ENCODE results near the gene NTSR1. TPM values are rescaled to one million over a fixed set of nuclear protein-coding genes. Genes with fewer than 3 reads are reported as not detected.

The NTSR1 gene
- total and polyA plus RNA-seq, 2 experiments from 2014 or later: not detected

DNA sequence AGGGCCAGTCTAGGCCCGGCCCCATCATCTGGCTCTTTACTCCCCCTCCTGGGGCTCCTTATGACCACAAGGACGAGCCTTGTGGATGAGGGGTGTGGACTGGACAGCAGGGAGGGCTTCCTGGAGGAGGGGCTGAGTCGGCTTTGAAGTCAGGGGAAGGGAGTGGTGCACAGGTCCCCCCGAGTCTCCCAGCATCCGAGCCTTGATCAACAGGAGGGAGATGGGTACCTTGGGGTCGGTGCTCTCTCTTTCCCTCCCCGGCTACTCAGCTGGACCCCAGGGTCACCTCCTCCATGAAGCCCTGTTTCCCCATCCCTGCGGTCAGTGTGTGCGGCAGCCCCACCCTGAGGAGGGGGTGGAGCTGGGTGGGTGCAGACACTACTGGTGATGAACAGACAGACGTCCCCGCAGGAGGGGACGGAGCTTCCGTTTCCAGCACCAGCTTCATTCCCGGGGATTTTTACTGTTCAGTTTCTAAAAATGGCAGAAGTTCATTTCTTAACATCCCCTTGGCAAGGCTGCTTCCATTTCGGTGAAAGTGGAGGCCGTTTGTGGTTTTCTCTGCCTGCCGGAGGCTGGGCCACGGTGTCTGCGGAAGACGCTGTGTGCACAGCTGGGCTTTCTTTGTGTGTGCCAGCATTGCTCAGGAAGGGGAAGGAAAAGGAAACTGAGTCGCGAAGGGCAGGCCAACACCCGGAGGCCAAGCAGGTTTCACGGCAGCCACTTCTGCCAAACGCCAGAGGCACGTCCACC, 19.6 kb downstream of the NTSR1 start:
- H3F3A ChIP-seq (ENCODE audit: insufficient read depth): no peaks in the 10 kb centered on the region
- TF ChIP-seq EZH2phosphoT487 (IDR thresholded peaks at IDR 0.05; ENCODE audit: insufficient read depth, low read depth) (no peak), EZH2 (IDR thresholded peaks at IDR 0.05; ENCODE audit: insufficient read depth, poor library complexity, severe bottlenecking) (no peak)
- no peak overlapping the region for H3K4me3 ChIP-seq
- H3K9ac ChIP-seq: no peak overlapping the region
- peaks cover 20% of the 10 kb centered on the region for H3K27me3 ChIP-seq (replicated peaks; ENCODE audit: insufficient read depth)
- no peak overlapping the region for H3K27ac ChIP-seq
- H3K36me3 ChIP-seq (ENCODE audit: low read depth): no peaks in the 10 kb centered on the region
- no peaks in the 10 kb centered on the region for H4K20me1 ChIP-seq (ENCODE audit: insufficient read depth)
- H2AFZ ChIP-seq: no peak overlapping the region
- WGBS, 2 experiments (ENCODE audit: low coverage in 1 of 2, low lambda C conversion rate in 2 of 2, missing lambda C conversion rate in 2 of 2): 51 to 53% methylated on average over 26 of the region's 26 CpGs
- H3K9me3 ChIP-seq (ENCODE audit: low read depth): no peaks in the 10 kb centered on the region
- no peak overlapping the region for H3K4me2 ChIP-seq (ENCODE audit: unreplicated experiment)
- no peaks in the 10 kb centered on the region for H3K4me1 ChIP-seq (ENCODE audit: insufficient read depth)
- in situ Hi-C loops (cut with MboI): no loop called here
- no peak for DNase-seq
- H3K9me2 ChIP-seq (ENCODE audit: insufficient read depth): no peaks in the 10 kb centered on the region
- no peaks in the 10 kb centered on the region for H3K79me2 ChIP-seq (ENCODE audit: insufficient read depth)

DNA sequence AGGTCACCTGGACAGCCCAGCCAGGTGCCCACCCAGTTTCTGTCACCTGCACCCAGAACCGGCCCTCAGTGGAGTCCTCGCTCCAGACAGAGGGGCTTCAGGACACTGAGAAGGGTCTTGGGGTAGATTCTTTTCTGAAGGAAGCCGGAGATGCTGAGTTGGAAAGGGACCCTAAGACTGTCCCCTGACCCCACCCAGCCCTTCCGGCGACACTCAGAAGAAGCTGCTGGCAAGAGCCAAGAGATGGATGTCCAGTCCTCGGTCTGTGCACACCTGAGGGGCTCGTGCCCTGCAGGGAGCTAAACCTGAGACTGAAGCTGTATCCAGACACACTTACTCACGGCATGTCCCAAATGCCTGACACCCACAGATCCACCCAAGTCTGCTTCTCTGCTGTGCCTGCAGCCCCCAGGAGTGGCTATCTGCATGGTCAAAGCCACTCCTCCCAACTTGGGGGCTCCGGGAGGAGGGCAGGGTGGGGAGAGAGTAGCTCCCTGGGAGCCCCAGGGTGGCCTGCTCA, 20.2 kb downstream of the NTSR1 start:
- Histone ChIP-seq H3K9me2 (ENCODE audit: insufficient read depth) (no peaks in the 10 kb centered on the region), H3K36me3 (ENCODE audit: low read depth) (no peaks in the 10 kb centered on the region), H3K27ac (no peak overlapping the region), H2AFZ (no peak overlapping the region), H3F3A (ENCODE audit: insufficient read depth) (no peaks in the 10 kb centered on the region), H3K4me1 (ENCODE audit: insufficient read depth) (no peaks in the 10 kb centered on the region), H3K27me3 (replicated peaks; ENCODE audit: insufficient read depth) (peaks cover 13% of the 10 kb centered on the region), H3K4me3 (no peak overlapping the region), H3K79me2 (ENCODE audit: insufficient read depth) (no peaks in the 10 kb centered on the region), H3K4me2 (ENCODE audit: unreplicated experiment) (no peak overlapping the region), H4K20me1 (ENCODE audit: insufficient read depth) (no peaks in the 10 kb centered on the region), H3K9ac (no peak overlapping the region), H3K9me3 (ENCODE audit: low read depth) (no peaks in the 10 kb centered on the region)
- TF ChIP-seq EZH2phosphoT487 (IDR thresholded peaks at IDR 0.05; ENCODE audit: insufficient read depth, low read depth): no peak
- no peak for TF ChIP-seq EZH2 (IDR thresholded peaks at IDR 0.05; ENCODE audit: insufficient read depth, poor library complexity, severe bottlenecking)
- in situ Hi-C loops (cut with MboI): no loop called here
- WGBS, 2 experiments (ENCODE audit: low coverage in 1 of 2, low lambda C conversion rate in 2 of 2, missing lambda C conversion rate in 2 of 2): 66 to 70% methylated on average over 9 of the region's 9 CpGs
- DNase-seq: no peak

- in situ Hi-C loops (cut with MboI): no loop called here
- H3K4me1 ChIP-seq (ENCODE audit: insufficient read depth): no peaks in the 10 kb centered on the region; the same call in 1 of the 2 replicates
- H3K9me2 ChIP-seq (ENCODE audit: insufficient read depth): no peaks in the 10 kb centered on the region
- peaks cover 5% of the 10 kb centered on the region for H3K27me3 ChIP-seq (replicated peaks; ENCODE audit: insufficient read depth)
- no peaks in the 10 kb centered on the region for H4K20me1 ChIP-seq (ENCODE audit: insufficient read depth)
- no peaks in the 10 kb centered on the region for H3K79me2 ChIP-seq (ENCODE audit: insufficient read depth)
- no peak overlapping the region for H3K4me2 ChIP-seq (ENCODE audit: unreplicated experiment)
- no peaks in the 10 kb centered on the region for H3F3A ChIP-seq (ENCODE audit: insufficient read depth)
- TF ChIP-seq EZH2 (IDR thresholded peaks at IDR 0.05; ENCODE audit: insufficient read depth, poor library complexity, severe bottlenecking): no peak
- no peak for TF ChIP-seq EZH2phosphoT487 (IDR thresholded peaks at IDR 0.05; ENCODE audit: insufficient read depth, low read depth)
- H3K27ac ChIP-seq: no peak overlapping the region
- no peak for DNase-seq
- no peaks in the 10 kb centered on the region for H3K9me3 ChIP-seq (ENCODE audit: low read depth)
- 86 to 87% methylated on average over 13 of the region's 13 CpGs for WGBS, 2 experiments (ENCODE audit: low coverage in 1 of 2, low lambda C conversion rate in 2 of 2, missing lambda C conversion rate in 2 of 2)
- H3K4me3 ChIP-seq: no peak overlapping the region
- no peak overlapping the region for H2AFZ ChIP-seq
- H3K36me3 ChIP-seq (ENCODE audit: low read depth): no peaks in the 10 kb centered on the region
- H3K9ac ChIP-seq: no peak overlapping the region
These were observed 21.8 kb downstream of the NTSR1 start for GRCh38 chr20:62730481-62730880.

DNA sequence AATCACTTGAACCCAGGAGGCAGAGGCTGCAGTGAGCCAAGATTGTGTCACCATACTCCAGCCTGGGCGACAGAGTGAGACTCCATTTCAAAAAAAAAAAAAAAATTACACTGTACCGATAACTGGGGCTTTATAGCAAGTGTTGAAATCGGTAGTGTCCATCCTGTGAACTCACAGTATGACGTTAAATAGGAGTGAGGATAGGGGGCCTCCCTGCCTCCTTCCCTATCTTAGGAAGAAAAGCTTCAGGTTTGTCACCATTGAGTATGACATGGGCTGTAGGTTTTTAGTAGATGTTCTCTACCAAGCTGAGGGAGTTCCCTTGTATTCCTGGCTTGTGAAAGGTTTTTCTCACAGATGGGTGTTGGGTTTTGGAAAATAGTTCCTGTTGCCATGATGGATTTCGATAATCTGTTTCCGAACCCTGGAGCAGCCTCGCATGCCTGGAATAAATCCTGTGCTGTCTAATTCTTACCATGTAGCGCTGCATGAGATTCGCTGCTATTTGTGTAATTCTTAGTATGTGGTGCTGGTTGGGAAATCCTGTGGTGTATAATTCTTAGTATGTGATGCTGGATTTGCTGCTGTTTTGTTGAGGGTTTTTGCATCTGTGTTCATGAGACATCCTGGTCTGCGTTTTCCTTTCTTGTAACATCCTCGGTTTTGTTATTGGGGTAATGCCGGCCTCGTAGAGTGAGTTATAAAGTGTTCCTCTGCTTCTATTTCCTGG, 23.6 kb downstream of the NTSR1 start:
- Histone ChIP-seq H3K9me3 (ENCODE audit: low read depth) (no peaks in the 10 kb centered on the region), H3K4me1 (ENCODE audit: insufficient read depth) (no peaks in the 10 kb centered on the region; the same call in 1 of the 2 replicates), H3K9ac (no peak overlapping the region), H3K27me3 (replicated peaks; ENCODE audit: insufficient read depth) (peaks cover 5% of the 10 kb centered on the region), H3K4me2 (ENCODE audit: unreplicated experiment) (no peak overlapping the region), H3F3A (ENCODE audit: insufficient read depth) (no peaks in the 10 kb centered on the region), H3K27ac (no peak overlapping the region), H4K20me1 (ENCODE audit: insufficient read depth) (no peaks in the 10 kb centered on the region), H3K79me2 (ENCODE audit: insufficient read depth) (no peaks in the 10 kb centered on the region), H3K9me2 (ENCODE audit: insufficient read depth) (no peaks in the 10 kb centered on the region), H3K4me3 (no peak overlapping the region), H3K36me3 (ENCODE audit: low read depth) (no peaks in the 10 kb centered on the region), H2AFZ (no peak overlapping the region)
- no peak for TF ChIP-seq EZH2phosphoT487 (IDR thresholded peaks at IDR 0.05; ENCODE audit: insufficient read depth, low read depth)
- no peak for TF ChIP-seq EZH2 (IDR thresholded peaks at IDR 0.05; ENCODE audit: insufficient read depth, poor library complexity, severe bottlenecking)
- WGBS, 2 experiments (ENCODE audit: low coverage in 1 of 2, low lambda C conversion rate in 2 of 2, missing lambda C conversion rate in 2 of 2): 62 to 66% methylated on average over 13 of the region's 13 CpGs
- in situ Hi-C loops (cut with MboI): no loop called here
- no peak for DNase-seq
